Activated B cell treated with CpG ODN at 0.5 μM for 24 hours (primary cell): ENCODE data around the gene ZSCAN10. TPM values are rescaled to one million over a fixed set of nuclear protein-coding genes. Genes with fewer than 3 reads are reported as not detected.

ENCODE experiments used
- ATAC-seq: fragments of 200-7000 bp; cut with Tn5 transposase; one replicate; pipeline ENCODE4 v1.10.0; 2021; ENCODE audit warnings: low read depth, mild to moderate bottlenecking, moderate library complexity
- CTCF ChIA-PET: fragments of 350-600 bp; sonication (Branson Sonifier 250); formaldehyde crosslinking; loops from one replicate; lab custom pipeline; 2021; ENCODE audit warnings: antibody characterized with exemption; lab: Charles Lee
- POLR2A ChIA-PET: fragments of 350-600 bp; sonication (Branson Sonifier 250); formaldehyde crosslinking; loops from one replicate; lab custom pipeline; 2021; ENCODE audit warnings: antibody characterized with exemption; lab: Charles Lee
- DNase-seq: peaks from one replicate; pipeline ENCODE4 v3.0.0; 2022
- H3K27ac Mint-ChIP-seq: one replicate; pipeline ENCODE4 v1.8.0; 2020; ENCODE audit warnings: mixed read lengths
- H3K27me3 Mint-ChIP-seq: one replicate; pipeline ENCODE4 v1.8.0; 2021; ENCODE audit warnings: mixed read lengths
- H3K36me3 Mint-ChIP-seq: one replicate; pipeline ENCODE4 v1.8.0; 2021; ENCODE audit warnings: low read depth, mixed read lengths
- H3K4me1 Mint-ChIP-seq: one replicate; pipeline ENCODE4 v1.8.0; 2021; ENCODE audit warnings: mixed read lengths
- H3K4me3 Mint-ChIP-seq: one replicate; pipeline ENCODE4 v1.8.0; 2020; ENCODE audit warnings: mild to moderate bottlenecking, mixed read lengths
- H3K9me3 Mint-ChIP-seq: one replicate; pipeline ENCODE4 v1.8.0; 2020; ENCODE audit warnings: mixed read lengths
- intact Hi-C: fragments of 100-400 bp; cut with micrococcal nuclease; formaldehyde crosslinking; loops from one replicate; pipeline ENCODE4 v1.15.1; 2024
- total RNA-seq: library from RNA; stranded (reverse); gene quantifications from 2 replicates; pipeline ENCODE4 v1.2.3, GENCODE V29; 2022
- TF ChIP-seq, protein P1 (sequence below): fragments of 200-600 bp; IDR thresholded peaks from one replicate; pipeline ENCODE4 v1.8.0; 2022; ENCODE audit warnings: antibody characterized with exemption, mild to moderate bottlenecking

The ZSCAN10 gene
- not detected in 2 replicates for total RNA-seq

DNA sequence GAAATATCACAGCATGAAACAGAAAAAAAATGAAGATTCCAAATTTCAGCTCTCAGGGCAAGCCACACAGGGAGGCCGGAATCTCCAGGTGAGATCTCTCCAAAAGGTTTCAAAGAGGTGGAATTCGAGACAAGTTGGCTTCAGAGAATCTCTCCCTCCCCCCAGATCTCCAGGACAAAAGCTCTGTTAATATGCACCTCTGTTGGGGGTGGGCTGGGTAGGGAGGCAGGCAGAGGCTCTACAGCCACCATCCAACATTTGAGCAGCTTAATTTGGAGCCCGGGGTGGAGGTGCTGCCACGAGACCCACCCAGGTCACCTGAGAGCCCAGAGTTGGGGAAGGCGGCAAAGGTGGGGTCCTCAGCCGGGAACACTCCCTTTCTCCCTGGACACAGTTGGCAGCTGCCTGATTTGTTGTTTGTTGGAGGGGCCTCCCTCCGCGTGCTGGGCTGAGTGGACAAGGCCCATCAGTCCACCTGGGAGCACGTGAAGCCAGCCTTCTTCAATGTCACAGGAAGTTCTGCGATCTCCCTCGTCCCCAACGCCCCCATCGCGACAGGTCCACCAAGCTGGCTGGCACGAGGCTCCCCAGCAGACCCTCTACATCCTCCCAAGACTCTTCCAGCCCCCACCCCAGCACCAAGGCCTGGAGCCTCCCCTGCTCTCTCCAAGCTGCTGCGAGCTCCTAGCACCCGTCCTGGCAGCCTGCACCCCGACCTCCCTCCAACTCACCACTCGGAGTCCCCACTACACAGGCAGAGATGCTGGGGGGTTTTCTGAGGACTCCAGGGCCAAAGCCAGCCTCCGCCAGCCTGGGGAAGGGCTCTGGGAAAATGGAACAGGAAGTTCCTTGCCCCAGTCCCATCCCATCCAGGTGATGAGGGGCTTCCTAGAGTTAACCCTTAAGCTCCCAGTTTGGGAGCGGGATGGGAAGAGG, at the start of gene ZSCAN10:
ZSCAN10 (minus strand) TSS at position 836 of the 936 bp plus-strand sequence. CDS start 6,357 bp downstream, outside the sequence.
- CTCF ChIA-PET, result interaction anchor here (0.8 to 3.7 kb wide), 7 partner anchors 27 to 398 kb away, joined by 3 to 56 read pairs (median 4); no protein-coding TSS in a partner anchor
- intact Hi-C loops, result loop anchor here (5.0 kb wide), 1 partner anchor 76 kb away; the partner anchor contains the start of genes HCFC1R1, THOC6 and TNFRSF12A
- H3K4me1 Mint-ChIP-seq, result peaks cover 42% of the 10 kb centered on the region

DNA sequence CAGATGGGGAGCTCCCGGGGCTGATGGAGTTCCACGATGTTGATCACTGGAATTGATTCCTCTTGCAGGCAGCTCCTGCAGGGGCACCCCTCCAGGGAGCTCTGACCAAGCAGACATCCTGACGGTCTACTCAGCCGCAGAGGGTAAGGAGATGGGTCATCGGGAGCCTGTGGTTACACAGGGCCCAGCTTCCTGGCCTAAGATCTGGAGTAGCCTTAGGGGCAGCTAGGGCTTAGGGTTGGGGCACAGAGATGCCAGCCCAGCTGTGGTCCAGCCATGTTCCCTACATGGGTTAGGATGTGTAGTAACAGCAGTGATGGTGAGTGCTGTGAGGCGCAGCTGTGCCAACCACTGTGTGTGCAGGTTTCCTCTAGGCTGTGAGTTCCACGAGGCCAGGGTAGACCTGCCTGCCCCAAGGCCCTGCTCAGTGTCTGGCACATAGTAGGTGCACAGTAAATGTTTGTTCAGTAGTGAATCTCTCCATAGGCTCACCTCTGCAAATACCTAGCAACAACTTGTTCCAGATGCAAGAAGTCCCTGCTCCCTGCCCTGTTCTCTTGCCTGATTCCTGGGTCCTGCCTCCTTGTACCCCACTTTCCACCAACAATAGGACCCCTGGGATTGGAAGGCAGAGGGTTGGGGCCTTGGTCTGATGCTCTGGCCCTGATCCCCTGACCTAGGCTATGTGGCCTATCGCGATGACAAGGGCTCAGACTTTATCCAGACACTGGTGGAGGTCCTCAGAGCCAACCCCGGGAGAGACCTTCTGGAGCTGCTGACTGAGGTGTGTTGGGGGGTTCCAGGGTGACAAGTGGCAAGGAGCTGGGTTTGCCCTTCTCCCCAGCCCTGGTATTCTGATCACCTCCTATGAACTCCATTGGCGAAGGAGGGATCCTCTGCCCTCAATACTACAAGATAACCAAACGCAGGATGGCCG, 49.4 kb upstream of the ZSCAN10 start:
- peak overlapping the region; percentile 88 for H3K4me3 Mint-ChIP-seq
- H3K9me3 Mint-ChIP-seq, result no peaks in the 10 kb centered on the region
- no peak for DNase-seq
- no peaks in the 10 kb centered on the region for H3K27me3 Mint-ChIP-seq
- ATAC-seq, result no peak
- POLR2A ChIA-PET, result interaction anchor here (0.9 to 3.1 kb wide), 4 partner anchors 10 to 14 kb away, joined by 4 to 59 read pairs (median 22); partner anchors contain the start of gene ZNF213
- no peak overlapping the region for H3K27ac Mint-ChIP-seq
- intact Hi-C loops, result no loop called here
- TF ChIP-seq, protein P1, sequence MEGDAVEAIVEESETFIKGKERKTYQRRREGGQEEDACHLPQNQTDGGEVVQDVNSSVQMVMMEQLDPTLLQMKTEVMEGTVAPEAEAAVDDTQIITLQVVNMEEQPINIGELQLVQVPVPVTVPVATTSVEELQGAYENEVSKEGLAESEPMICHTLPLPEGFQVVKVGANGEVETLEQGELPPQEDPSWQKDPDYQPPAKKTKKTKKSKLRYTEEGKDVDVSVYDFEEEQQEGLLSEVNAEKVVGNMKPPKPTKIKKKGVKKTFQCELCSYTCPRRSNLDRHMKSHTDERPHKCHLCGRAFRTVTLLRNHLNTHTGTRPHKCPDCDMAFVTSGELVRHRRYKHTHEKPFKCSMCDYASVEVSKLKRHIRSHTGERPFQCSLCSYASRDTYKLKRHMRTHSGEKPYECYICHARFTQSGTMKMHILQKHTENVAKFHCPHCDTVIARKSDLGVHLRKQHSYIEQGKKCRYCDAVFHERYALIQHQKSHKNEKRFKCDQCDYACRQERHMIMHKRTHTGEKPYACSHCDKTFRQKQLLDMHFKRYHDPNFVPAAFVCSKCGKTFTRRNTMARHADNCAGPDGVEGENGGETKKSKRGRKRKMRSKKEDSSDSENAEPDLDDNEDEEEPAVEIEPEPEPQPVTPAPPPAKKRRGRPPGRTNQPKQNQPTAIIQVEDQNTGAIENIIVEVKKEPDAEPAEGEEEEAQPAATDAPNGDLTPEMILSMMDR, result no peak
- H3K4me1 Mint-ChIP-seq, result peaks cover 25% of the 10 kb centered on the region
- H3K36me3 Mint-ChIP-seq, result peaks cover 7% of the 10 kb centered on the region
- CTCF ChIA-PET, result interaction anchor here (1.0 to 2.0 kb wide), 5 partner anchors 17 to 19 kb away, joined by 3 to 5 read pairs (median 4); no protein-coding TSS in a partner anchor

More for the DNA sequence above, at the start of gene ZSCAN10:
- ATAC-seq (no peak), DNase-seq (no peak)
- POLR2A ChIA-PET, result interaction anchor here (0.6 to 4.9 kb wide), 9 partner anchors 8 to 189 kb away, joined by 3 to 34 read pairs (median 6); partner anchors contain the start of genes HCFC1R1, THOC6 and ZNF213
- H3K4me3 Mint-ChIP-seq, result peak within 1 kb of the TSS; percentile 79
- TF ChIP-seq, protein P1, result no peak
- H3K9me3 Mint-ChIP-seq, result no peaks in the 10 kb centered on the region
- H3K27me3 Mint-ChIP-seq, result no peaks in the 10 kb centered on the region
- no peaks in the 10 kb centered on the region for H3K36me3 Mint-ChIP-seq
- peak within 1 kb of the TSS; percentile 32 for H3K27ac Mint-ChIP-seq

DNA sequence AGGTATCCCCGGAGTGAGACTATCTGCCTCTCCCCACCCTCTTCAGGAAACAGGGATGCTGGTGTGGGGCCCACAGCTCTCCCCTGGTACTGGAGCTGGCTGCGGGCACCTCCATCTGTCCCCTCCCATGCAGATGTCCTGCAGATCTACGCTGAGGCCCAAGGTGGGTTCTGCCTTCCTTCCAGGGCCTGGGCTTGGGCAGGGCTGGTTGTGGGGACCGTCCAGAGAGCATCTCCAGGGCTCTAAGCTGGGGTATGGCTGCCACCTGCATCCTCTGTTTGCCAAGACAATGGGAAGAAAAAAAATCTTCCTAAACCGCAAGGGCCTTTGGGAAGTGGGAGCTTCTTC, 48.6 kb upstream of the ZSCAN10 start:
- no peak for DNase-seq
- Mint-ChIP-seq H3K4me3 (no peak overlapping the region), H3K27ac (no peak overlapping the region), H3K4me1 (peaks cover 24% of the 10 kb centered on the region), H3K27me3 (no peaks in the 10 kb centered on the region), H3K36me3 (peaks cover 9% of the 10 kb centered on the region), H3K9me3 (no peaks in the 10 kb centered on the region)
- intact Hi-C loops, result no loop called here
- ATAC-seq, result no peak
- ChIA-PET CTCF (interaction anchor here (1.0 to 1.1 kb wide), 3 partner anchors 18 to 20 kb away, joined by 3 to 5 read pairs (median 4); no protein-coding TSS in a partner anchor), POLR2A (interaction anchor here (0.6 to 1.9 kb wide), 3 partner anchors 10 to 144 kb away, joined by 3 to 17 read pairs (median 4); partner anchors contain the start of gene ZNF213)
- TF ChIP-seq, protein P1, result no peak

DNA sequence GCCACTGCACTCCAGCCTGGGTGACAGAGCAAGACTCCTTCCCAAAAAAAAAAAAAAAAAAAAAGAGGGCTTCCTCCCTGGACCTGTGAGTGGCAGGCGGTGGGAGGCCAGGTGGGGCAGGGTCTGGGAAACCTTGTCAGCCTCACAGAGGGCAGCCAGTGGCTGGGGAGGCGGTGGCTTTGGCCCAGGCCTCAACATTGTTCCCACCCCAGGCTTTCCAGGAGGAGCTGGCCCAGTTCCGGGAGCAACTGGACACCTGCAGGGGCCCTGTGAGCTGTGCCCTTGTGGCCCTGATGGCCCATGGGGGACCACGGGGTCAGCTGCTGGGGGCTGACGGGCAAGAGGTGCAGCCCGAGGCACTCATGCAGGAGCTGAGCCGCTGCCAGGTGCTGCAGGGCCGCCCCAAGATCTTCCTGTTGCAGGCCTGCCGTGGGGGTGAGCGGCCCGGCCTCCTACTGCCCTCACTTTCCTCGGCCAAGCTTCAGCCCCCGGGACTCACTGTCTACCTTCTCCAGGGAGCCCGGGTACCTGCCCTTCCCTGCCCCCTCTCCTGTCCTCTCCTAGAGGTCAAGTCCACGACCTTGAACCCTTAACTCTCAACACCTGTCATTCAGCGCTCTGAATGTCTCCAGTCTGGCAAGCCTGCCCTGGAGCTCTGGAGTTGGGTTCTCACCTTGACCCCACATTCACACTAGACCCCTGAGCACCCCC, 48.1 kb upstream of the ZSCAN10 start:
- H3K4me3 Mint-ChIP-seq, result no peak overlapping the region
- H3K9me3 Mint-ChIP-seq, result no peaks in the 10 kb centered on the region
- POLR2A ChIA-PET, result interaction anchor here (0.6 to 1.9 kb wide), 6 partner anchors 11 to 449 kb away, joined by 3 to 17 read pairs (median 4); partner anchors contain the start of gene ZNF213
- no peak for DNase-seq
- CTCF ChIA-PET, result interaction anchor here (1.0 kb wide), 1 partner anchor 19 kb away, joined by 3 read pairs; no protein-coding TSS in a partner anchor
- TF ChIP-seq, protein P1, result no peak
- peaks cover 12% of the 10 kb centered on the region for H3K36me3 Mint-ChIP-seq
- ATAC-seq, result no peak
- no peak overlapping the region for H3K27ac Mint-ChIP-seq
- intact Hi-C loops, result no loop called here
- peaks cover 18% of the 10 kb centered on the region for H3K4me1 Mint-ChIP-seq
- no peaks in the 10 kb centered on the region for H3K27me3 Mint-ChIP-seq
